Kidney tubule cell (primary cell): ENCODE results near the gene ANKK1.

ENCODE experiments used
- DNase-seq: peaks from one replicate; pipeline ENCODE4 v3.0.0-alpha.2; 2018; ENCODE audit warnings: low spot score

Gene ANKK1

DNA sequence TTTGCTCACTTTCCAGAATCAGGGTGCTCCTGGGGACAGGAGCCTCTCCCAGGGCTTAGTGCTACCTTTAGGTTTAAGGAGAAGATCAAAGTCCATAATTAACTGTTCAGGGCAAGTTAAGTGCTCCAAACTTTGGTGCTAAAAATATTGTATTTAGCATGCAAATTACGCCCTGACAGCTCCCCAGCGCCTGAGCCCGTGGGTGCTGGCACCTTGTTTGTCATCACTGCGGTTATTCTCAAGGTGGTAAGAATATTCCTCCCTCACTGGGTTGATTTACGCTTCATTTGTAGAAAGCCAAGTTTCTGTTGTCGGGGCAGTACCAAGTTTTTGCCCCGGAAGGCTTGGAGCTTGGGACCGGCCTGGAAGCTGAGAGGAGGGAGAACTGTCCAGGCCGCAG lies 21.3 kb downstream of the ANKK1 start:
- no peak for DNase-seq

DNA sequence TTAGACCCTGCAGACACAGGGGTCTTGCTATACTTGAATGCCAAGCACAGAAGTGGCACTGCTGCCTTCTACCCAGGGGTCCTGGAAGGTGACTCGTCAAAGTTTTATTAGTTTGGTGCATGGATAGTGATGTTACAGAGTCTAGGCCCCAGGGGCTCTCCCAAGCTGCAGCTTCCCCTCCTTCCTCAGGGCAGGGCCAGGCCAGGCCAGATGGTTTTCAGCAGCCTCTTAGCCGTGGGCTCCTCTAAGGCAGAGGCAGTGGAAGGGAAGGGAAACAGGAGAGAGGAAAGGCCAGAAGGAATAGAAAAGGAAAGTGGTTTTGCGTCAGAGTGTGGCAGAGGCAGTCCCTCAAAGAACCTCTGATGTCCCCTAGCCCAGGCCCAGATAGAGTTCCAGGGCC lies 21.9 kb downstream of the ANKK1 start:
- DNase-seq = no peak

DNA sequence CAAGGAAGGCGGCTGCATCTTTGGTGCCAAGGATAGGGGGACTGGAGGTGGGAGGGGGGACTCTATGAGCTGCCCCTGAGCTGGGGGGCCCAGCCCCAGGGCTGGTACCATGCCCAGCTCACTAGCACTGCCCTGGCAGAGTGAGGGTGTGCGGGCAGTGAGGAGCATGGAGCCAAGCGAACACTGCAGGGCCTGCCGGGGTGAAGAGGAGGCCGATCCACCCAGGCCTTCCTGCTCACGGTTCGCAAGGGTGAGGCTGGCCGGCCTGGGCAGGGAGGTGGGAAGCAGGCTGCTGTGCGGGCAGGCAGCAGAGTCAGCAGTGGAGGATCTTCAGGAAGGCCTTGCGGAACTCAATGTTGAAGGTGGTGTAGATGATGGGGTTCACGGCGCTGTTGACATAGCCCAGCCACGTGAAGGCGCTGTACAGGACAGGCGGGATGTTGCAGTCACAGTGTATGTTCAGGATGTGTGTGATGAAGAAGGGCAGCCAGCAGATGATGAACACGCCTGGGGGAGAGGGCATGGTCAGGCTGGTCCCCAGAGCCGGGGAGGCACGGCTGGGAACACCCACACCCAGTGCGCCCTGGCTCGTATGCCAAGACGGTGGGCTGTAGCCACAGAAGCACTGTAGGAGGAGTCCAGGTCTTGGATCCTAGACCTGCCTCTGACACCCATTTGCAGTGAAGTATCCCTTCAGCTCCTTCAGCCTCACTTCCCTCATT lies 23.0 kb downstream of the ANKK1 start:
- DNase-seq = no peak

DNA sequence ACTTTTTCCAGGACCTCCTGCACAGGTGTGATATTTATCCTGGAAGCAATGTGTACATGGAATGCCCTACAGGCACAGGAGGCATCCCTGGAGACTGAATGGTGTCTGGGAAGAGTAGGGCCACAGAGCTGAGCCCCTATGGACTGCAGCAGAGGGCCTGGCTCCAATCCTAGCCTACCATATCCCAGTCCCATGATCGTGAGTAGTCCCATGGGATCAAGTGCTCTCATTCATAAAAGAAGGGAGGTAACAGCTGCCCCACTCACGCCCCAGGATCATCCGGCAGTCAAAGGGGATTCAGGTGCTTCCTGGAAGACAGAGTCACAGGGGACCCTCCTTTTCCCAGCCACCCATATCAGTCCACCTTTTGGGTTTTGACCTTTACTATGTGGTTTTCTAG lies 24.0 kb downstream of the ANKK1 start:
- DNase-seq = no peak

DNA sequence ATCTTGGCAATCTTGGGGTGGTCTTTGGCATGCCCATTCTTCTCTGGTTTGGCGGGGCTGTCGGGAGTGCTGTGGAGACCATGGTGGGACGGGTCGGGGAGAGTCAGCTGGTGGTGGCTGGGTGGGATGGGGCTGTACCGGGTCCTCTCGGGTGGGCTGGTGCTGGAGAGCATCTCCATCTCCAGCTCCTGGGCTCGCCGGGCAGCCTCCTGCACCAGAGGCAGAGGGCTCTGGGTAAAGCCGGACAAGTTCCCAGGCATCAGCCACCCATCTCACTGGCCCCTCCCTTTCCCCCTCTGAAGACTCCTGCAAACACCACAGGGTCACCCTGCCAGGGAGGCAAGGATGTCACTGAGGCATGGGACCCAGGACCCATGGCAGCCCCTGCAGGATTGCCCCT lies 25.1 kb downstream of the ANKK1 start:
- DNase-seq = no peak

DNA sequence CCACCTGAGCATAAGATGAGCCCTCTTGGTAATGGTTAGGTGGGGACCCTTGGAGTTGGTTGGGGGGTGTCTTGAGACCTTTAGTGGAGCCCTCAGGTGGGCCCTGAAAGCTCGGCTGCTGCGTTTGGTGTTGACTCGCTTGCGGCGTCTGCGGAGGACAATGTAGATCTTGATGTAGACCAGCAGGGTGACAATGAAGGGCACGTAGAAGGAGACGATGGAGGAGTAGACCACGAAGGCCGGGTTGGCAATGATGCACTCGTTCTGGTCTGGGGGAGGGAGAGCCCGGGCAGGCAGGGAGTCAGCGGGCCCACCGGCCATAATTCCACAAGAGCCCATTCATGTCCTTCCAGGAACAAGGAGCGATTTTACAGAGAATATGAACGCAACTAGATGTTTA lies 27.8 kb downstream of the ANKK1 start:
- DNase-seq = no peak

DNA sequence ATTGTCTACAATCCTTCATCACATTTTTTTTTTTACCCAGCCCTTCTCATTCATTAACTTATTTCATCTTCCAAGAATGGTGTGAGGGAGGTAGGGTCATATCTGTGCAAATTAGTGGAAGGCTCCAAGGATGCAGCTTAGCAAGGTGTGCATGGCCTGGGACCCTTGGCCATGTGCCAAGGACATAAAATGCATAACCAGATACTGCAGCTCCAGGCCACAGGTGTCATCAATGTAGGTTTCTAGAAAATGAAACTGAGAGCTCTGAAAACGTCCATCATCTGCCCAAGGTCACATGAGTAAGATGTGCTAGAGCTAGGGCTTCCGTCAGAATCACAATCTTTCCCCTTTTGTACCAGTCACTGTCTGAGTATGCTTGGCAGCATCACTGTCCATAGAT lies 29.8 kb downstream of the ANKK1 start:
- DNase-seq = no peak

DNA sequence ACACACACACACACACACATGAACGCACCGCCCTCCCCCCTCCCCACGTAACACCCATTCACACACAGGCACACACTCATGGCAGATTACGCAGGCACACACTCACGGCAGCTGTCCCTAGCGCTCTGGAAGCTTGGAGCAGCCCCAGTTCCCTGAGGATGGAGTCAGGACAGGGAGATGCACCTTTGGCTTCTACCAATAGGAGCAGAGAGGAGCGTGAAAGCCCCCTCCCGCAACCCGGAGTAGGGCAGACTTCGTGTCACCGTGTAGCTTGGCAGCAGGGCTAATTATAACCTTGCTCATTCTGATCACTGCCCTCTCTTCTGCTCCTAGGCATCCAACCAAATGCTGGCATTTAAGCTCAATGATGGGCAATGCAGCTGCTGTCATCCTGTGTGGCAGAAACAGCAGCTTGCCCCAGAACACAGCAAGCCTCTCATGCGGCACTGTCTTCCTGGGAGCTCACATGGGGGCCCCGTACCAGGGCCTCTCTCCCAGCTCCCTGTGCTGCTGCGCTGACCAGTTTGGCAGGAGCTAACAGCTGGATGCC lies 31.9 kb downstream of the ANKK1 start:
- no peak for DNase-seq

DNA sequence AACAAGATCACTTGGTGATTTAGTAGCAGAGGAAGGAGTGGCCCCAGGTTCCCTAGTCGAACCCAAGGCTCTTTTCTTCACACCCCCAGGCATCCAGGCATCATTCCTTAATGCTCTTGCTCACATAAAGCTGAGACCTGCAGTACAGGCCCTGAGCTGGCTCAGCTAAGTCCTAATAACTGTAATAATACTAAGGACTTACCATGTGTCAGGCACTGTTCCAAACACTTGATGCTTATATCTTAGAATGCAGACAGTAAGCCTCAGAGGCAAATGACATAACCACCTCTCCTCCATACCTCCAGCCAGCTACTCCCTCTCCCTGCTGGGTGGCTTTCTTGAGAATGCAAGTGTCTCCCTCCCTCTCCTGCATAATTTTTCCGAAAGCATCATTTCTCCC lies 33.2 kb downstream of the ANKK1 start:
- DNase-seq = no peak

DNA sequence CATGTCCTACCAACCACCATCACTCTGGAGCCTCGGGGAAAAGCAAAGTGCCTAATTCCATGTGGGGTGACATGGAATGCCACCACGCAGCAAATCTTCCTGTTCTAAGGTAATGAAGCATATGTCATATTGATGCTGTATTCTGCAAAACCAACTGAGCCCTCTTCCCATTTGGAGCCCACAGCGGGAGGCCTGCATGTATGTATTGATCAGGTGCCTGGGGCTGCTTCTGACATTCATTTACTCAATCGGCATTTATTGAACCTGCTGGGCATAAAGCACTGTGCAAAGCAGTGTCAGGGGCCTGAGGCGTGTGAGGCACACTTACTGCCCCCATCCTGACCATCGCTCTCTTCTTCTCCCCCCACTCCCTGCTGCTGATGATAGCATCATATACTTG lies 39.1 kb downstream of the ANKK1 start:
- no peak for DNase-seq

DNA sequence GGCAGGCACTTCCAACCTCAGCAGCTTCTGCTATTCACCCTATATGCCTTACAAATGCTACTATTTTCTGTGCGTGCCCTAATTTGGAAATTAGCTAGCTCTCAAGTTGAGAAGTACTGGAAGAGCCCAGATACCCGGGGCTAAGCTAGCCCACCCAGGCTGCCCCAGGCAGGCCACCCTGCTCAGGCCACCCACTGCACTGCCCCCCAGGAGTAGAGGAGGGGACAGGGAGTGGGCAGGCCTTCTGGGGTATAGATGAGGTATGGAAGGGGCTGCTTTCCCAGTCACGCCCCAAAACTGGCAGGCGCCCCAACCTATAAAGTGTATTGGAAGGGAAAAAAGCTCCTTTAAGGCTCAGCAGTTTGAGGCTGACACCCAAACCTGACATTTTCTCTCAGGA lies 44.2 kb downstream of the ANKK1 start:
- no peak for DNase-seq

DNA sequence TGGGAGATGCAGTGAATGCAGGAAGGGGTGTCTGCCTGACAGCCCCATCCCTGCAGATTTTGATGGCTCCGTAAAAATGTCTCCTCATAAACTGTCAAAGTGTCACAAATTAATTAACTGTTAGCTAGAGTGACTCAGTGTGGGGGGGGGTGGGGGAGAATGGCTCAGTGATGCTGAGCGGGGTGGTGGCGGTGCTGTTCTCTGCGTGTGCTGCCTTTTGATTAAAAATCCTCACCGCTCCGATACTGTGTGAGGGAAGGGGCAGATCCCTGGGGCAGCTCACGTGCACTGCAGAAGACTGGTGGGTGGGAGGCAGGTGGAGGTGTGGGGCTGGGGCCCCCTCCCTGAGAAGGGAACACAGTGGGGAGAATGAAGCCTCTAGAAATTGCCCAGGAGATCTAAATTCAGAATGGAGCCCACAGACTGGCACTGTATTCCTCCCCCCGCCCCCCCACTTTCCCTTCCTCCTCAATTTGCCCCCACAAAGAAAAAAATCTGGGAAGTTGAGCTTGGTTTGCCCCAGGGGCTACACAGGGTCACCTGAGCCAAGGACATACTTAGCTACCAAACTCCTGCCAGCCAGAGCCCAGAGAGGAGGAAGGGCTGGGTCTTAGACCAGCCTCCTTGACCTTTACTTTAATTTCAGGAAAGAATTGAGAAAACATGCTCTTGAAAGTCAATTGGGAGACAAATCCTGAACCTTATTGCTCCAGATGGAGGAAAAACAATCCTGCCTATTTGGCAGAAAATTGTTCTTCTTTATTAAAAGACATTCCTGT lies 47.8 kb downstream of the ANKK1 start:
- DNase-seq = no peak

DNA sequence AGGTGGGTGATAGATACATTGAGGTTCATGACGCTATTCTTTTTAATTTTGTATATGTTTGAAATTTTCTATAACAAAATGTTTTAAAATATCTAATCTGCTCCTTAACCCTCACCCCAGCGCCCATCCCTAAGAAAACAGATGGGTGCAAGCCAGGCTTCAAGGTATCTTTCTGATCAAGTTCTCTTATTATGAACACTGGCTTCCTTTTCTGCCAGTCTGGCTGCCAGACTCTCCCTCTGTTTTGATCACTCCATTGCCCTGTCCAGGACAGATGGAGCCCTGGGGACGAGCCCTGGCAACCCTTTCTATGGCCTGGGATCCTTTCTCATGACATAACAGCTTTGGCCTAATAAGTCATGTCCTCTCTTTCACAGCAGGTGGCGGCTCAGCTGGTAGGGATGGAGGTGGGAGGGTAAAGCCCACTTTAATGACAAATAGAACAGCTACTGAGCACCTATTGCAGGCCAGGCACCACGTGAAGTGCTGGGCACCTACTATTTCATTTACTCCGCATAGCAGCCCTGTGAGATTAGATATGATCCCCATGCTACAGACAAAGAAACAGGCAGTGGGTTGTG lies 49.2 kb downstream of the ANKK1 start:
- DNase-seq = no peak

DNA sequence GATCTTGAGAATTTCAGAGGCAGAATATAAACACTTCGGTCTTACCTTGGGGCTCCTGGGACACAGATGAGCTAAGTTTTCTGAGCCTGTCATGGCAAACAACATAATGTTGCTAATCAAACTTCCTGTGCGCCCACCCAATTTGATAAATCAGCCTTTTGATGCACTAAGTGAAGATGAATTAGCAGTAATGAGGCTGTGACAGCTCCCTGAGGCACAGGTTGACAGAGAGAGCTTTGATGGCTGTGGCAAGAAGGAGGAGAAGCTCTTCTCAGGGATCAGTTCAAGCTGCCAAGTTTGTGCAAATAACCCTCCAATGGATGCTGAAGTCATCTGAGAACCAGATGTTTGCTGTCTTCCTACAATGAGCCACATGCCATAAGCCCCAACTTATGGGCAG lies 53.2 kb downstream of the ANKK1 start:
- DNase-seq = no peak

DNA sequence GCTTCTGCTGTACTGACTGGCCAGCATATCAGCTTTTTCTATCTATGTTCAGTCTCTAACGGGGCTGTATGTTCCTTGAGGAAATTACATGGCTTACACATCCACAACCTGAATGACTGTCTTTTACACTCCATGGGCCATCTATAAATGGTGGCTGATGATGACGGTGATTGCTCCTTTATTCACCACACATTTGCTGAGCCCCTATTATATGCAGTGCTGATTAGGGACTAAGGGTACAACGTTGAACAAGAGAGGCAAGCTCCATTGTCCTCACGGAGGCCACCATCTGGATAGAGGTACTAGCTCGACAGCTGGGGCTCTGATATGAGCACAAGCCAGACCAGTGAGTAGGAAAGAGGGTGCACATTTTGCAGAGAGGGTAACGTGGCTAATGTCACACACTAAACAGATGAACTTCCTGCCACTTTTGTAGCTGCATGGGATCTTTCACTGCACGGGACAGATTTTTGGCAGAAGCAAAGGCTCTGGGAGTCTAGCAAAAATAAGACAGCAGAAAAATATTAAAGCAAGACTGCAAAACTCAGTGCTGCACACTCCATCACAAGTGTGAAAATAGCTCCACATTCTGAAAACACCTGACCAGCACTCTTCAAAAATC lies 57.0 kb downstream of the ANKK1 start:
- no peak for DNase-seq

DNA sequence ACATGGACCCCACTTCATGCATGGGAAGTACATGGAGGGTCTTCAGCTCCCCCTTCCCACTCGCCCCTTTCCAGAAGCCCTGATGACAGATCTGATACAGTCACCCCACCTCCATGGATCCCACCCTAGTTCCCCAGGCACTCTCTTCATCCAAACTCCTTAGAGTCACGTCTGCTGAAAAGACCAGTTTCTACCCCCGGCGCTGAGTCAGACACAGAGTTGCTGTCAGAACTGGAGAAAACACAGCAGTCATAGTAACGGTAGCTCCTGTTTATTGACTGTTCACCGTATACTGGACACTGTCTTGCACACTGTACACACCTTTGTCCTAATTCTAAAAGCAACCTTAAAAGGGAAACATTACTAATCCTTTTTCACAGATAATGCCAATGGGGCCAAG lies 58.5 kb downstream of the ANKK1 start:
- DNase-seq = no peak

DNA sequence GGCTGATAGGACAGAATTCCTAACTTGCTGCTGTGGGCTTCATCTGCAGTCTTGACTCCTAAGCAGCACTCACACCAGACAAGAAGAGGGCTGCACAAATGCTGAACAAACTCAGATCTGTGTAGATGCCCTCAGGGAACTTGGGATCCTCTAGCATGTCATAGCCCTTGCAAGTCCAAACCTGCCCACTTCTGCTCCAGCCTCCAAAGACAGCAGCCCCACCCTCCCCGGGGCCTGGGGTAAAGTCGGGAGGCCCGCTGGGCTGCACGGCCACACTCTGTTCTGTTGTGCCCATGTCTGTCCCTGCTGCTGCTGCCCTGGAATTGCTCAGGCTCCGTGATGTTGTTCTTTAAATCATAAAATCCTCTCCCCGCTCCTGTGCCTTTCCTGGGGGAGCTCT lies 59.4 kb downstream of the ANKK1 start:
- DNase-seq = no peak

DNA sequence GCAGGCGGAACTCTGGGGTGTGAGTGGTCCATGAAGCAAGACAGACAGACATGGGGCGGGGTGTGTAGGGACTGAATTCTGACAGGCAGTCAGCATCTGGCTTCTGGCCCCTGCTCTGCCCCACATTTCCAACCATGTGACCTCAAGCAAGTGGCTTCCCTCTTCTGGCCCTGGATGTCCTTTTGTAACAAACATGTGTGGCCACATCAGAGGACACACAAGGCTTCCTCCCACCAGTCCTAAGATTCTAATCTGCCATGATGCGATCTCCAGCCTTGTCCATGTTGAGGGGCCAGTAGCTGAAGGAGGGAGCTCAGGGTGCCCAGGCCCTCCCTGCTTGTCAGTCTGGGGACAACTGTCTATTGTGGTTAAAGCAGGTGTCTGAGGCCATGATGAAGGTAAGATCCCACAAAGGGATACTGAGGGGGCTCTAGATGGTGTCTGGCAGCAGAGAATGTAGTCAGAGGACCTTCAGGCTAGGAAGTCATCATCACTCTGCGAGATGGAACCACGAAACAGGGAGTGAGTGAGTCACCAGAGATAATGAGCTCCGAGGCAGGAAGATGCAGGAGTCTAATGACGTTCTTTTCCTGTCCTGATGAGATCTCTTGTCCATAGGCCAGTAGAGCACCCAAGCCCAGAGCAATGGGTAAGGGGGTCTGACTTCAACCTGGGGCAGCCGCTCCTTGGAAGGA lies 60.2 kb downstream of the ANKK1 start:
- peak; percentile 4 for DNase-seq

DNA sequence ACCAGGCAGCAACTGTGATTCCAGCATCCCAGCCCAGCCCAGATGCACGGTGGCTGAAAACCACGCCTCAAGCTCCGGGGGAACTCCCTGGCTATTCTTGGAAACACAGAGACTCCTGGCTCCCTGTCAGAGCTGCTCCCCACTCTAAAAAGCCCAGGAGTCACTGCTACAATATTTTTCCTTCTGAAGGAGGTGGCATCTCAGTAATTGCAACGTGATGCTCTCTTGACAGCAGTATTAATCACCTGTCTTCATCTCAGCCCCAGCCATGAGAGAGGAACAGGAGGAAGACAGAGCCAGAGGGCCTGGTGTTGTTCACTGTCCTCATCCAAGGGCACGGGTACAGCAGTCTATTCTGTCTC lies 60.7 kb downstream of the ANKK1 start:
- DNase-seq = no peak

DNA sequence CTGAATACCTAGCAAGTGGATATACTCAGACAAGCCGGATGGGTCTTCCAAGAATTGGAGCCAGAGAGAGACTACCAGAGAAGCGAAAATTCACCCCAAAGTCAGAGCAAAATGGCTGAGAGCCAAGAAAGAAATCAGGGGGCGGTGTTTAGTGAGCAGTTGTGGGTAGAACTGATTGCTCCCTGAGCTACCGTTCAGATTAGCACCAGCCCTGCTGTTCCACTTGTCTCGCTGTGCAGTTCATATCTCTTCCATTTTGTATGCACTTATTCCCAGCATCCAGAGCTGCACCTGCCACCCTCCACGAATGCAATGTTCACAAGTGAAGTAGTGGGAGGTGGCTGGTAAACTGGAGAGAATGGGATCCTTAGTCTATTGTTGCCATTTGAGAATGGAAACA lies 62.2 kb downstream of the ANKK1 start:
- DNase-seq = no peak
